ES-I3 (cell line): Measurements from ENCODE around the gene APOL6.

ENCODE experiments used
- H3K36me3 ChIP-seq: 2 replicates; pipeline ENCODE4 v1.6.1; 2013; ENCODE audit warnings: mild to moderate bottlenecking, low read length, control low read depth, moderate library complexity; ENCODE audit not compliant: insufficient read depth
- H3K4me1 ChIP-seq: 2 replicates; pipeline ENCODE4 v1.6.1; 2013; ENCODE audit warnings: mild to moderate bottlenecking, control low read depth, low read length; ENCODE audit not compliant: insufficient read depth
- H3K9ac ChIP-seq: 2 replicates; pipeline ENCODE4 v1.6.1; 2013; ENCODE audit warnings: low read depth, mild to moderate bottlenecking, low read length, moderate library complexity
- H3K9me3 ChIP-seq: 2 replicates; pipeline ENCODE4 v1.6.1; 2013; ENCODE audit warnings: mild to moderate bottlenecking, low read length, moderate library complexity; ENCODE audit not compliant: control insufficient read depth, insufficient read depth

Gene APOL6

GRCh38 chr22:35637254-35637653, 11.0 kb upstream of the APOL6 start:
- peaks cover 5% of the 10 kb centered on the region; the same call in 1 of the 2 replicates for H3K4me1 ChIP-seq
- H3K36me3 ChIP-seq = no peaks in the 10 kb centered on the region
- no peak overlapping the region for H3K9ac ChIP-seq
- no peaks in the 10 kb centered on the region; the same call in 1 of the 2 replicates for H3K9me3 ChIP-seq

GRCh38 chr22:35638001-35638400, 10.2 kb upstream of the APOL6 start:
- Histone ChIP-seq H3K36me3 (no peaks in the 10 kb centered on the region), H3K4me1 (peaks cover 5% of the 10 kb centered on the region; the same call in 1 of the 2 replicates), H3K9me3 (no peaks in the 10 kb centered on the region; the same call in 1 of the 2 replicates), H3K9ac (no peak overlapping the region)

GRCh38 chr22:35638410-35638809, 9.8 kb upstream of the APOL6 start:
- Histone ChIP-seq H3K9ac (no peak overlapping the region), H3K4me1 (peaks cover 5% of the 10 kb centered on the region; the same call in 1 of the 2 replicates), H3K36me3 (no peaks in the 10 kb centered on the region), H3K9me3 (no peaks in the 10 kb centered on the region; the same call in 1 of the 2 replicates)

GRCh38 chr22:35641494-35642120, 6.6 kb upstream of the APOL6 start:
- no peak overlapping the region for H3K9ac ChIP-seq
- H3K36me3 ChIP-seq = no peaks in the 10 kb centered on the region
- H3K9me3 ChIP-seq = no peaks in the 10 kb centered on the region
- no peaks in the 10 kb centered on the region; the same call in 1 of the 2 replicates for H3K4me1 ChIP-seq

- Histone ChIP-seq H3K4me1 (no peaks in the 10 kb centered on the region; the same call in 1 of the 2 replicates), H3K9me3 (no peaks in the 10 kb centered on the region), H3K9ac (no peak overlapping the region), H3K36me3 (no peaks in the 10 kb centered on the region)
These were observed 5.9 kb upstream of the APOL6 start for GRCh38 chr22:35642305-35642741.

- Histone ChIP-seq H3K9me3 (no peaks in the 10 kb centered on the region), H3K4me1 (0 out of 2 replicates have a peak, but pooled peaks cover 3% of the 10 kb centered on the region), H3K36me3 (no peaks in the 10 kb centered on the region), H3K9ac (no peak overlapping the region)
These were observed 4.3 kb upstream of the APOL6 start for GRCh38 chr22:35643991-35644390.

GRCh38 chr22:35645646-35646045, 2.6 kb upstream of the APOL6 start:
- Histone ChIP-seq H3K9ac (no peak overlapping the region), H3K4me1 (0 out of 2 replicates have a peak, but pooled peaks cover 3% of the 10 kb centered on the region), H3K9me3 (no peaks in the 10 kb centered on the region), H3K36me3 (no peaks in the 10 kb centered on the region)

- no peaks in the 10 kb centered on the region for H3K36me3 ChIP-seq
- H3K9me3 ChIP-seq = no peaks in the 10 kb centered on the region
- 0 out of 2 replicates have a peak, but pooled peaks cover 3% of the 10 kb centered on the region for H3K4me1 ChIP-seq
- H3K9ac ChIP-seq = no peak overlapping the region
These were observed 844 bp downstream of the APOL6 start for GRCh38 chr22:35649026-35649553.

GRCh38 chr22:35649636-35650250, 1.5 kb downstream of the APOL6 start:
- no peaks in the 10 kb centered on the region for H3K36me3 ChIP-seq
- H3K4me1 ChIP-seq = 0 out of 2 replicates have a peak, but pooled peaks cover 3% of the 10 kb centered on the region
- H3K9me3 ChIP-seq = no peaks in the 10 kb centered on the region
- H3K9ac ChIP-seq = no peak overlapping the region

GRCh38 chr22:35651085-35651484, 2.8 kb downstream of the APOL6 start:
- Histone ChIP-seq H3K9ac (no peak overlapping the region), H3K4me1 (0 out of 2 replicates have a peak, but pooled peaks cover 3% of the 10 kb centered on the region), H3K9me3 (no peaks in the 10 kb centered on the region), H3K36me3 (no peaks in the 10 kb centered on the region)

GRCh38 chr22:35653824-35654223, 5.6 kb downstream of the APOL6 start:
- no peaks in the 10 kb centered on the region for H3K9me3 ChIP-seq
- H3K4me1 ChIP-seq = no peaks in the 10 kb centered on the region
- no peak overlapping the region for H3K9ac ChIP-seq
- H3K36me3 ChIP-seq = no peaks in the 10 kb centered on the region

- no peaks in the 10 kb centered on the region for H3K36me3 ChIP-seq
- H3K9me3 ChIP-seq = peaks cover 4% of the 10 kb centered on the region
- no peaks in the 10 kb centered on the region for H3K4me1 ChIP-seq
- no peak overlapping the region for H3K9ac ChIP-seq
These were observed 8.1 kb downstream of the APOL6 start for GRCh38 chr22:35656284-35656752.

- Histone ChIP-seq H3K4me1 (no peaks in the 10 kb centered on the region), H3K9me3 (peaks cover 4% of the 10 kb centered on the region), H3K36me3 (no peaks in the 10 kb centered on the region), H3K9ac (no peak overlapping the region)
These were observed 9.5 kb downstream of the APOL6 start for GRCh38 chr22:35657571-35658312.
